ENCODE data around the gene YIPF2.

The YIPF2 gene

DNA sequence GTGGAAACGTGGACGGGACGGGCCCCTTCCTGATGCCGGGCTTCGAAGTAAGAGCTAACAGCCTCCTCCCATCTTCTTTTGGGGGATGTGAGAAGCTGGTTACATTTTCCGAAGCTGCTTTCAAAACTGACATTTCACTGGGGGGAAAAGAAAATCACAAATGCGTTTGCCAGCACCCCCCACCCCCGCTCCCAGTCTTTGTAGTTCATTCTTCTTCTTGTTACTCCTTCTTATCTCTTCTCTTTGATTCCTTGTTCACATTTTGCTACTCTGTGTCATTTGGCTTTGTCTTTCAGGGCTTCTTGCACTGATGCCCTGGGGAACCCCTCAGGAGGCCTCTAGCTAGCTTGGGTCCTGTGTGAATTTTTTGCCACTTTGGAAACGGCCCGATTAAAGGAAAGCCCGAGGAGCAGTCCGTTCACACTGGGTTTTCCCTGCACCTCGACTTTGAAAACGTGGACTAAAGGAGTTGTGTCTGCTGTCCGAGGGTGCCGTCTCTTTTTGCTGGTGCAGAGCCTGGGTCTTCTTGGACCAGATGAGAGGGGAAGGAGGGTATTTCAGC lies 55.8 kb downstream of the YIPF2 start:
- DNase-seq: no peak
